ENCODE measurements around the gene PRRG2. TPM values are rescaled to one million over a fixed set of nuclear protein-coding genes. Genes with fewer than 3 reads are reported as not detected.

PRRG2 gene
- total and polyA plus RNA-seq, 5 experiments from 2014 or later, result 0.28 to 2.4 (median 0.34) TPM

DNA sequence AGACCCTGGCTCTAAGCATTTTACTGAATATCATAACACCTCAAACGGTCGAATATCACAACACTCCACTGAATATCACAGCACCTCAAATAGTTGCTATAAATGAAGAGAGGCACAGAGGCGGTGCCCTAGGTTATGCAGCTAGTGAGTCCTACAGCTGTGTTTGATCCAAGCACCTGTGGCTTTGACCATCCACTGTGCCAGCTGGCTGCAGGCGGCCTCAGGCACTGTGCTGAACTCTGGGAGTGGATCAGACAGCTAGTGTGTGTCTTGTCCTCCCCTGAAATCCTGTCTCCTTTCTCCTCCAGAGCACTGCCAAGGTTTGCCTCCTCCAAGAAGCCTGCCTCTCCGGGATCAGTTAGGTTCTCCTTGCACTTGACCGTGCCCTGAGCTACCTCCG, 8.1 kb upstream of the PRRG2 start:
- DNase-seq (no peak), ATAC-seq (no peak)
- Mint-ChIP-seq H3K27me3 (peaks cover 0 to 2% (median 0%) of the 10 kb centered on the region in 5 donors), H3K36me3 (peaks cover 0 to 42% (median 0%) of the 10 kb centered on the region in 3 donors), H3K27ac (peak overlapping the region in 5 of 10 donors; percentile 19 to 73 (median 62)), H3K4me1 (peaks cover 18 to 56% (median 42%) of the 10 kb centered on the region in 4 donors), H3K9me3 (no peaks in the 10 kb centered on the region), H3K4me3 (no peak overlapping the region)
- POLR2A ChIA-PET, result interaction anchor here (0.5 to 21.7 kb wide), 3 partner anchors 20 to 238 kb away, joined by 3 to 757 read pairs (median 8); partner anchors contain the start of gene FCGRT

GRCh38 chr19:49573425-49573824, 7.7 kb upstream of the PRRG2 start:
- no peaks in the 10 kb centered on the region for H3K9me3 Mint-ChIP-seq
- peaks cover 16 to 56% (median 41%) of the 10 kb centered on the region in 4 donors for H3K4me1 Mint-ChIP-seq
- peak overlapping the region in 7 of 10 donors; percentile 19 to 73 (median 60) for H3K27ac Mint-ChIP-seq
- POLR2A ChIA-PET, result interaction anchor here (0.5 to 21.7 kb wide), 7 partner anchors 9 to 237 kb away, joined by 3 to 757 read pairs (median 4); partner anchors contain the start of genes PRMT1 and RRAS
- no peak for ATAC-seq
- H3K36me3 Mint-ChIP-seq, result peaks cover 0 to 42% (median 0%) of the 10 kb centered on the region in 3 donors
- DNase-seq, result no peak
- no peak overlapping the region for H3K4me3 Mint-ChIP-seq
- H3K27me3 Mint-ChIP-seq, result no peaks in the 10 kb centered on the region

DNA sequence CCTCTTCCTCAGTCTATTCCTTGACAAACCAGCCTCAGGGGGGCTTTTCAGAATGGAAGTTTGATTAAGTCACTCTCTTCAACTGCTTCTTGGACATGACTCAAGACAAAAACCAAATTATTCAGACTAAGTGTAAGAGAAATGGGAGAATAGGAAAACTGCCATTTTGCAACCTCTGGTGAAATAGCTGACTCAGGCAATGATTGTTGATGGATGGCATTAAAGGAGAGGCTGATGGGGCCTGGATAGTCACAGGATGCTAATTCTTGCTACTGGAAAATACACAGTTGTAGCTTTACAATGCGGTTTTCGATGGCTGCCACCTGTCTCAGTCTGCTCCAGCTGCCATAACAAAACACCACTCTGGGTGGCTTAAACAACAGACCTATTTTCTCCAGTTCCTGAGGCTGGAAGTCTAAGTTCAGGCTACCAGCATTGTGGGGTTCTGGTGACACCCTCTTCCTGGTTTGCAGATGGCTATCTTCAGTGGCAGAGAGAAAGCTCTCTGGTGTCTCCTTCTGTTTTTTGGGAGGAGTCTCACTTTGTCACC, 6.8 kb upstream of the PRRG2 start:
- H3K27ac Mint-ChIP-seq, result peak overlapping the region in 3 of 10 donors; percentile 10 to 43 (median 29)
- POLR2A ChIA-PET, result interaction anchor here (0.6 to 21.7 kb wide), 8 partner anchors 10 to 104 kb away, joined by 3 to 757 read pairs (median 5); partner anchors contain the start of genes PRMT1 and RRAS
- ATAC-seq (no peak), DNase-seq (no peak)
- H3K4me1 Mint-ChIP-seq, result peaks cover 16 to 56% (median 42%) of the 10 kb centered on the region in 4 donors
- no peaks in the 10 kb centered on the region for H3K27me3 Mint-ChIP-seq
- no peak overlapping the region for H3K4me3 Mint-ChIP-seq
- H3K9me3 Mint-ChIP-seq, result no peaks in the 10 kb centered on the region
- peaks cover 0 to 42% (median 0%) of the 10 kb centered on the region in 3 donors for H3K36me3 Mint-ChIP-seq

GRCh38 chr19:49579193-49579592, 1.9 kb upstream of the PRRG2 start:
- Mint-ChIP-seq H3K36me3 (peaks cover 0 to 32% (median 0%) of the 10 kb centered on the region in 3 donors), H3K9me3 (no peaks in the 10 kb centered on the region), H3K4me1 (peaks cover 14 to 49% (median 36%) of the 10 kb centered on the region in 4 donors), H3K27me3 (no peaks in the 10 kb centered on the region), H3K4me3 (peak overlapping the region; percentile 90 to 98 (median 94)), H3K27ac (peak overlapping the region in 9 of 10 donors; percentile 70 to 97 (median 91))
- POLR2A ChIA-PET, result interaction anchor here (0.8 to 3.3 kb wide), 10 partner anchors 9 to 92 kb away, joined by 3 to 65 read pairs (median 11); partner anchors contain the start of genes PRR12, RPL13A, RPS11 and RRAS
- DNase-seq (no peak), ATAC-seq (no peak)

- Mint-ChIP-seq H3K27me3 (no peaks in the 10 kb centered on the region), H3K27ac (peak overlapping the region; percentile 89 to 97 (median 93)), H3K4me1 (peaks cover 14 to 47% (median 36%) of the 10 kb centered on the region in 4 donors), H3K4me3 (peak overlapping the region; percentile 90 to 98 (median 94)), H3K9me3 (no peaks in the 10 kb centered on the region), H3K36me3 (peaks cover 0 to 26% (median 0%) of the 10 kb centered on the region in 3 donors)
- POLR2A ChIA-PET, result interaction anchor here (0.5 to 3.3 kb wide), 22 partner anchors 9 to 297 kb away, joined by 3 to 65 read pairs (median 4); partner anchors contain the start of genes AKT1S1, ALDH16A1, BCL2L12 and IRF3
- peak in 1 of 2 donors; percentile 3 for ATAC-seq
- DNase-seq, result no peak
These were observed 1.2 kb upstream of the PRRG2 start for GRCh38 chr19:49579947-49580263.

- Mint-ChIP-seq H3K27me3 (no peaks in the 10 kb centered on the region), H3K4me3 (peak within 1 kb of the TSS; percentile 90 to 98 (median 94)), H3K36me3 (peaks cover 0 to 21% (median 0%) of the 10 kb centered on the region in 3 donors), H3K9me3 (no peaks in the 10 kb centered on the region), H3K27ac (peak within 1 kb of the TSS; percentile 89 to 97 (median 93)), H3K4me1 (peaks cover 14 to 44% (median 36%) of the 10 kb centered on the region in 4 donors)
- DNase-seq (peak; percentile 88 to 98 (median 96)), ATAC-seq (peak; percentile 98 to 99)
- POLR2A ChIA-PET, result interaction anchor here (0.5 to 3.3 kb wide), 33 partner anchors 10 to 1057 kb away, joined by 3 to 65 read pairs (median 4); partner anchors contain the start of genes AKT1S1, ALDH16A1, BCL2L12 and IRF3
These were observed 681 bp upstream of the PRRG2 start, which contains the start of gene NOSIP for GRCh38 chr19:49580264-49581006. TSS of gene NOSIP (minus strand) at chr19:49580556. CDS start at chr19:49560691, 19,865 bp downstream.

- POLR2A ChIA-PET, result interaction anchor here (0.7 to 1.3 kb wide), 3 partner anchors 10 to 93 kb away, joined by 3 to 4 read pairs (median 4); partner anchors contain the start of genes PRMT1 and RPS11
- ATAC-seq, result no peak
These were observed 2.1 kb downstream of the PRRG2 start for GRCh38 chr19:49583239-49583638.

DNA sequence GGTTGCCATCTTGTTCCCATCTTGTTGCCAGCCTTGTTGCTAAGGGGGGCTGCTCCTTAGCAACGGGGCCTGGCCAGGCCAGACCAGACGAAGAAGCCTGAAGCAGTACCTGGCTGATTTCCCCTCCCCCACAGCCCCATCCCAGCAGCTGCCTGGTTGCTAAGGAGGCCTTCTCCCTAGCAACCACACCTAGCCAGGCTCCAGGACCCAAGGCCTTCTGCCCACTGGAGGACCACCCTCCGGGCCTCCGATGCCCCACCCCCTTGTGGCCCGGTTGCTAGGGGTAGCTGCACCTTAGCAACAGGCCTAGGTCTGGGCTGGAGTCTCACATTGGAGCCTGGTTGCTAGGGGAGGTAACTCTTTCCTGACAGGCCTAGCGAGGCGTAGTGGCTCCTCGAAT, 3.9 kb downstream of the PRRG2 start:
- Mint-ChIP-seq H3K36me3 (no peaks in the 10 kb centered on the region), H3K4me1 (peaks cover 11 to 23% (median 18%) of the 10 kb centered on the region in 4 donors), H3K4me3 (no peak overlapping the region), H3K27ac (no peak overlapping the region), H3K9me3 (no peaks in the 10 kb centered on the region), H3K27me3 (no peaks in the 10 kb centered on the region)
- no peak for ATAC-seq
- DNase-seq, result no peak
- POLR2A ChIA-PET, result interaction anchor here (0.6 to 1.5 kb wide), 3 partner anchors 14 to 1010 kb away, joined by 3 to 9 read pairs (median 4); partner anchors contain the start of gene RRAS

More at GRCh38 chr19:49583239-49583638, 2.1 kb downstream of the PRRG2 start:
- Mint-ChIP-seq H3K27me3 (no peaks in the 10 kb centered on the region), H3K4me1 (peaks cover 10 to 25% (median 23%) of the 10 kb centered on the region in 4 donors), H3K36me3 (no peaks in the 10 kb centered on the region), H3K9me3 (no peaks in the 10 kb centered on the region), H3K27ac (no peak overlapping the region), H3K4me3 (no peak overlapping the region)
- no peak for DNase-seq

DNA sequence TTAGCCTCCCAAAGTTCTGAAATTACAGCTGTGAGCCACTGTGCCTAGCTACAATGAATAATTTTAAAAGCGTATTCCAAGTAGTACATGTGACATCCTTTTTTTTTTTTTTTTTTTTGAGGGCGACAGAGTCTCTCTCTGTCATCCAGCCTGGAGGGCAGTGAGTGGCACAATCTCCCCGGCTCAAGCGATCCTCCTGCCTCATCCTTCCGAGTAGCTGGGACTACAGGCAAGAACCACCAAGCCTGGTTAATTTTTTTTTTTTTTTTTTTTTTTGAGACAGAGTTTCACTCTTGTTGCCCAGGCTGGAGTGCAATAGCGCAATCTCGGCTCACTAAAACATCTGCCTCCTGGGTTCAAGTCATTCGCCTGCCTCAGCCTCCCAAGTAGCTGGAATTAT, 6.1 kb downstream of the PRRG2 start:
- H3K27ac Mint-ChIP-seq, result no peak overlapping the region
- ATAC-seq (no peak), DNase-seq (no peak)
- no peak overlapping the region for H3K4me3 Mint-ChIP-seq
- POLR2A ChIA-PET, result interaction anchor here (0.6 to 11.9 kb wide), 7 partner anchors 41 to 252 kb away, joined by 3 to 180 read pairs (median 4); partner anchors contain the start of genes RRAS and SCAF1
- no peaks in the 10 kb centered on the region for H3K27me3 Mint-ChIP-seq
- H3K36me3 Mint-ChIP-seq, result no peaks in the 10 kb centered on the region
- no peaks in the 10 kb centered on the region for H3K9me3 Mint-ChIP-seq
- peaks cover 6 to 19% (median 13%) of the 10 kb centered on the region in 4 donors for H3K4me1 Mint-ChIP-seq

- Mint-ChIP-seq H3K27ac (peak overlapping the region in 9 of 10 donors; percentile 9 to 94 (median 81)), H3K27me3 (no peaks in the 10 kb centered on the region), H3K4me3 (peak overlapping the region in 2 of 10 donors; percentile 8 to 47), H3K9me3 (no peaks in the 10 kb centered on the region), H3K4me1 (peaks cover 11 to 32% (median 24%) of the 10 kb centered on the region in 4 donors), H3K36me3 (peaks cover 0 to 2% (median 2%) of the 10 kb centered on the region in 3 donors)
- POLR2A ChIA-PET, result interaction anchor here (0.5 to 11.9 kb wide), 5 partner anchors 19 to 244 kb away, joined by 3 to 180 read pairs (median 26); partner anchors contain the start of genes RRAS and SCAF1
- ATAC-seq, result peak in 1 of 2 donors; percentile 15
- peak in 5 of 10 donors; percentile 33 to 63 (median 38) for DNase-seq
These were observed 7.4 kb downstream of the PRRG2 start for GRCh38 chr19:49588365-49589122.

DNA sequence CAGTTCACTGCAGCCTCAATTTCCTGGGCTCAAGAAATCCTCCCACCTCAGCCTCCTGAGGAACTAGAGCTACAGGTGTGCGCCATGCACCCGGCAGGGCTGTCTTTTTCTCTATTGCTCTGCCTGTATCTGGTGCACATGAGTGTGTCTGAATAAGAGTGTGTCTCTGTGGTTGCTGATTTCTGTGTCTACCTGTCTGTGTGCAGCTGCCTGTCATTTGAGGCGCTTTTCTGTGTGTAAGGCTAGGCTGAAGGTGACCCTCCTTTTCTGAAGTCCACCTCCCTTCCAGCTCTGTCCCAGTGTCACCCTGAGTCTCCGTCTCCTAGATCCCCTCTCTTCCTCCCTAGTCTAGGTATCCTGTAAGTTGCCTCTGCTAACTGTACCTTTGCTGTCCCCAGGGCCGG, 8.4 kb downstream of the PRRG2 start:
- DNase-seq (peak in 1 of 10 donors; percentile 21), ATAC-seq (no peak)
- no peaks in the 10 kb centered on the region for H3K9me3 Mint-ChIP-seq
- H3K27ac Mint-ChIP-seq, result peak overlapping the region; percentile 34 to 97 (median 88)
- peaks cover 20 to 41% (median 33%) of the 10 kb centered on the region in 4 donors for H3K4me1 Mint-ChIP-seq
- peak overlapping the region in 2 of 10 donors; percentile 2 to 87 for H3K4me3 Mint-ChIP-seq
- H3K27me3 Mint-ChIP-seq, result no peaks in the 10 kb centered on the region
- POLR2A ChIA-PET, result interaction anchor here (0.5 to 11.9 kb wide), 19 partner anchors 9 to 287 kb away, joined by 3 to 180 read pairs (median 6); partner anchors contain the start of genes AKT1S1, BCL2L12, IRF3 and NOSIP
- H3K36me3 Mint-ChIP-seq, result peaks cover 0 to 11% (median 5%) of the 10 kb centered on the region in 3 donors
